CD4-positive, alpha-beta memory T cell (primary cell): Measurements from ENCODE around the gene GPAT2. TPM values are rescaled to one million over a fixed set of nuclear protein-coding genes. Genes with fewer than 3 reads are reported as not detected.
"Not testable (repeated sequence)": the region's sequence is repeated elsewhere in the genome, so short reads cannot be mapped to it uniquely, and the experiment has no call there.

Experiments used
- CTCF ChIA-PET: fragments of 350-600 bp; sonication (Branson Sonifier 250); formaldehyde crosslinking; loops from one replicate; lab custom pipeline; 2021; ENCODE audit warnings: inconsistent platforms; ENCODE audit not compliant: partially characterized antibody; lab: Charles Lee
- POLR2A ChIA-PET: fragments of 350-600 bp; sonication (Branson Sonifier 250); formaldehyde crosslinking; loops from one replicate; lab custom pipeline; 2021; ENCODE audit not compliant: partially characterized antibody; lab: Charles Lee
- DNase-seq, 5 donors: peaks; one replicate each; pipeline versions ENCODE4 v3.0.0 to v3.0.0-alpha.2; 2020 to 2022; ENCODE audit warnings: mixed read lengths in 1 of 5
- H3K27ac ChIP-seq: one replicate; pipeline ENCODE4 v1.7.0; 2013; ENCODE audit warnings: low read depth, low read length
- H3K27me3 ChIP-seq: 2 replicates; pipeline ENCODE4 v1.7.0; 2013; ENCODE audit warnings: mild to moderate bottlenecking, low read length, moderate library complexity; ENCODE audit not compliant: insufficient read depth
- H3K36me3 ChIP-seq: 2 replicates; pipeline ENCODE4 v1.7.0; 2013; ENCODE audit warnings: mild to moderate bottlenecking, low read length, moderate library complexity; ENCODE audit not compliant: insufficient read depth
- H3K4me1 ChIP-seq: 2 replicates; pipeline ENCODE4 v1.7.0; 2013; ENCODE audit warnings: mild to moderate bottlenecking, low read length, moderate library complexity; ENCODE audit not compliant: insufficient read depth
- H3K4me3 ChIP-seq, 2 donors: one replicate each; pipeline ENCODE4 v1.7.0; 2013; ENCODE audit warnings: low read length in 2 of 2, mild to moderate bottlenecking in 1 of 2
- H3K9me3 ChIP-seq, 2 donors: one replicate each; pipeline ENCODE4 v1.7.0; 2013; ENCODE audit warnings: low read length in 2 of 2, control low read depth in 1 of 2; ENCODE audit not compliant: control insufficient read depth in 1 of 2
- H3K27ac Mint-ChIP-seq, 7 donors: one replicate each; pipeline ENCODE4 v1.8.0; 2020 to 2021; ENCODE audit warnings: mixed read lengths in 7 of 7, mild to moderate bottlenecking in 6 of 7, inconsistent platforms in 3 of 7, moderate library complexity in 3 of 7
- H3K27me3 Mint-ChIP-seq, 2 donors: one replicate each; pipeline ENCODE4 v1.8.0; 2020 to 2021; ENCODE audit warnings: mixed read lengths in 2 of 2
- H3K36me3 Mint-ChIP-seq, 2 donors: one replicate each; pipeline ENCODE4 v1.8.0; 2020 to 2021; ENCODE audit warnings: mixed read lengths in 2 of 2, inconsistent platforms in 1 of 2, mild to moderate bottlenecking in 1 of 2
- H3K4me1 Mint-ChIP-seq, 4 donors: one replicate each; pipeline ENCODE4 v1.8.0; 2020 to 2021; ENCODE audit warnings: mixed read lengths in 4 of 4, mild to moderate bottlenecking in 1 of 4
- H3K4me3 Mint-ChIP-seq, 8 donors: one replicate each; pipeline ENCODE4 v1.8.0; 2020 to 2021; ENCODE audit warnings: mixed read lengths in 8 of 8, mild to moderate bottlenecking in 7 of 8, moderate library complexity in 6 of 8, inconsistent platforms in 3 of 8
- H3K9me3 Mint-ChIP-seq, 8 donors: one replicate each; pipeline ENCODE4 v1.8.0; 2020 to 2021; ENCODE audit warnings: mixed read lengths in 8 of 8, mild to moderate bottlenecking in 5 of 8, inconsistent platforms in 3 of 8, moderate library complexity in 1 of 8
- intact Hi-C: fragments of 100-400 bp; cut with micrococcal nuclease; formaldehyde crosslinking; loops from one replicate; pipeline ENCODE4 v1.15.1; 2023
- polyA plus RNA-seq, 2 donors: library from polyadenylated mRNA; unstranded; fragments of 300-500 nt; fragmentation: Illumina TruSeq; gene quantifications; one replicate each; pipeline ENCODE4 v1.2.3, GENCODE V29; 2021
- total RNA-seq, 2 experiments: library from RNA; stranded (reverse); gene quantifications; one replicate each; pipeline ENCODE4 v1.2.3, GENCODE V29; 2021

Gene GPAT2
- total and polyA plus RNA-seq, 4 experiments from 2014 or later = 2.9 to 6.3 (median 3.4) TPM

DNA sequence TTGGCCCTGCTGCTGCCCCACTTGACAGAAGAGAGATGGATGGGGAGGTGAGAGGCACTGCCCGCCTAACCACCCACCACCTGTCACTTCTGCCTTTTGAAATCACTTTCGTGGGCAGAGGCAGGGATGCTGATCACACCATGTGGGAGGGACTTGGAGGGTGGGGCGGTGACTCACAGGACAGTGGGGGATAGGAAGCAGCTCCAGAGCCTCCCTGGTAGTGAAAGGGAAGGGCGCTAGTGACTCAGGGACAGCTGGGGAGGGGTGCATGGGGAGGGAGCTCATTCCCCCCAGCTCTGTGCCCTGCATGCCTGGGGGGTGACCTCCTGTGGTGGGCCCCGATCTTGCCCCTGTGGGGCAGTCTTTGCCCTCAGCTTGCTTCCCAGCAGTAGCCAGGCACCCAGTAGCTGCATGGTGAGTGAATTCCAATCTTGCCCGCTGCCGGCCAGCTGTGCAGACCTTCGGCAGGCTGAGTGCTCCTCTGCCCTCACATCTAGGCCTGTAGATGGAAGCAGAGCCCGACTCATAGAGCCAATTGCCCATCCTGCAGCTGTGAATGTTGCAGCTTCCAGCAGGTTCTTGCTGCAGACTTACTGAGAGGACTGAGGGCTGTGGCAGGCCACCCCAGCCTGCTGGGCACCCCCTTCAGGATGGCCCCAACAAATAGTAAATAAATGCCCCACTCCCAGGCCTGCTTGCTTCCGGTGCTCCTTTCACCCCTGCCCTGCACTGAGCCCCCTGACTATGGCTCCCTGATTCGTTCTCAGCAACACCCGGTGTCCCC lies 28.6 kb upstream of the GPAT2 start:
- H3K9me3 ChIP-seq, H3K4me1 ChIP-seq, POLR2A ChIA-PET, H3K9me3 Mint-ChIP-seq, H3K36me3 Mint-ChIP-seq, CTCF ChIA-PET, H3K27me3 ChIP-seq, H3K4me3 Mint-ChIP-seq, H3K4me1 Mint-ChIP-seq, H3K36me3 ChIP-seq, H3K27ac ChIP-seq, H3K4me3 ChIP-seq, H3K27me3 Mint-ChIP-seq: not testable (repeated sequence)
- intact Hi-C loops = loop anchor here (10.0 kb wide), 1 partner anchor 1691 kb away; no protein-coding TSS in a partner anchor
- peak in 2 of 5 donors; percentile 6 to 40 for DNase-seq
- H3K27ac Mint-ChIP-seq = peak overlapping the region in 2 of 7 donors; percentile 68 to 84

DNA sequence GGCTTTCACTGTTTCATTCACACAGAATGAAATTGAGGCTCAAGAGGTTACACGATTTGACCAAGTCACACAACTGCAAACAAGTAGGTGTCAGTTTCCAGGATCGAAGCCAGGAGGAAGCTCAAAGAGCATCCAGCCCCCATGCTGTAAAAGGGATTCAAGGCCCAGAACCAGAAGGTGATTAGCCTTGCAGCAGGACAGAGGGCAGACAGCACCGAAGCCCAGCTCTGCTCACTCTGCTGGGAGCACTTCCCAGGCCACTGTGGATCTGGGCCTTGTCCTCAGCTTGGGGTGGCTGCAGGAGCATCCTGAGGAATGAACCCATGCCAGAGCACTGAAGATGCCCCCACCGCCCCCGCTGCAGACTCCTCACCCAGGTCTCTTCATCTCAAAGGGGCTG lies 27.8 kb upstream of the GPAT2 start:
- H3K27me3 Mint-ChIP-seq, DNase-seq, CTCF ChIA-PET, H3K9me3 Mint-ChIP-seq, POLR2A ChIA-PET, H3K27me3 ChIP-seq, H3K36me3 ChIP-seq, H3K4me1 Mint-ChIP-seq, H3K4me3 ChIP-seq, H3K36me3 Mint-ChIP-seq, H3K9me3 ChIP-seq, H3K4me3 Mint-ChIP-seq, H3K4me1 ChIP-seq, H3K27ac ChIP-seq: not testable (repeated sequence)
- intact Hi-C loops = loop anchor here (10.0 kb wide), 1 partner anchor 1692 kb away; no protein-coding TSS in a partner anchor
- H3K27ac Mint-ChIP-seq = peak overlapping the region in 2 of 7 donors; percentile 42 to 73

DNA sequence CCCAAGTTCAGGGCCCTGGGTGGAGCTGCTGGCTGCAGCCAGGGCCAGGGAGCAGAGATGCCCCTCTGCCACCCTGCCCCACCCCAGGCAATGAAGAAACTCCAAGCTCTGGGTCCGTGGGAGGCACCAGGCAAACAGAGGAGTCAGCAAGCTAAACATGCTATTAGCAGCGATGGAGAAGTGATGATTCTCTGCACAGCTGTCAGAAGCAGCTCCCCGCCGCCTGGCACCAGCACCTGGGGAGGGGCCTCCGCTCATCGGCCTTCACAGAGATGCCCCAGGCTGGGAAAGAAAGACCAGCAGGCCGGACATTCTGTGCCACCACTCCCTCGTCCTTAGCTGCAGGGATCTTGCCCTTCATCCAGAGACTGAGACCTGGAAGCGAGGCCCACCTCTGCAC lies 27.2 kb upstream of the GPAT2 start:
- intact Hi-C loops = loop anchor here (10.0 kb wide), 1 partner anchor 1693 kb away; no protein-coding TSS in a partner anchor
- H3K27me3 ChIP-seq, H3K9me3 Mint-ChIP-seq, CTCF ChIA-PET, H3K27me3 Mint-ChIP-seq, H3K4me3 ChIP-seq, H3K4me3 Mint-ChIP-seq, H3K27ac Mint-ChIP-seq, H3K4me1 Mint-ChIP-seq, H3K27ac ChIP-seq, DNase-seq, H3K9me3 ChIP-seq, H3K36me3 ChIP-seq, H3K4me1 ChIP-seq, POLR2A ChIA-PET, H3K36me3 Mint-ChIP-seq: not testable (repeated sequence)

DNA sequence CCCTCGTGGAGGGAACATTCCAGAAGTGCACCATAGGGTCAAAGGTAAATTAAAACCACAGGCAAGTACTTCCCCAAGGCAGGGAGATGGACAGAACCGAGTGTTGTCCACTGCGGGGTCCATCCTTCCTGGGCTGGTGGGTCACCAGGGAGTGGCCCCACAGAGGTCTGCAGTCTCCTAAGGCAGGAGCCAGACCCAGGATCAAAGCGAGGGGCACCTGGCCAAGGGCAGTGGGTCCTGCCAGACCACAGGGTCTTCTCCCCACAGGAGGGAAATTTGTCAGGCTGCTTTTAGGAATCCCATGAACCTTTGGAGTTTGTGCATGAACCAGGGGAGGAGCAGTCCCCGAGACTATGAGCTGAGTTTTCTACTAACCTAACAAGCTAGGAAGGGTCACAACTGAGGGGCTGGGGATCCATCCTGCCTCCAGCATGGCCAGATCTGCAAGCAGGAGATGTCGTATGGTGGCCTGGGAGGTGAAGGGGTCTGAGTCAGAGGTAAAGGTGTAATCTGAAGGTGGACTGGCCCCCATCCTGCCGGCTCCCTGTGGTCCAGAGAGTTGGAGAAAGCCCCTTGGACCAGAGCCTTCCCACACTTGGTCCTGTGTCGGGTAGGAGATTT lies 26.6 kb upstream of the GPAT2 start:
- H3K27me3 ChIP-seq, H3K27me3 Mint-ChIP-seq, H3K9me3 Mint-ChIP-seq, H3K9me3 ChIP-seq, CTCF ChIA-PET, H3K4me1 Mint-ChIP-seq, H3K27ac Mint-ChIP-seq, DNase-seq, H3K4me3 Mint-ChIP-seq, H3K4me1 ChIP-seq, POLR2A ChIA-PET, H3K36me3 Mint-ChIP-seq, H3K4me3 ChIP-seq, H3K36me3 ChIP-seq, H3K27ac ChIP-seq: not testable (repeated sequence)
- intact Hi-C loops = loop anchor here (10.0 kb wide), 1 partner anchor 1693 kb away; no protein-coding TSS in a partner anchor

DNA sequence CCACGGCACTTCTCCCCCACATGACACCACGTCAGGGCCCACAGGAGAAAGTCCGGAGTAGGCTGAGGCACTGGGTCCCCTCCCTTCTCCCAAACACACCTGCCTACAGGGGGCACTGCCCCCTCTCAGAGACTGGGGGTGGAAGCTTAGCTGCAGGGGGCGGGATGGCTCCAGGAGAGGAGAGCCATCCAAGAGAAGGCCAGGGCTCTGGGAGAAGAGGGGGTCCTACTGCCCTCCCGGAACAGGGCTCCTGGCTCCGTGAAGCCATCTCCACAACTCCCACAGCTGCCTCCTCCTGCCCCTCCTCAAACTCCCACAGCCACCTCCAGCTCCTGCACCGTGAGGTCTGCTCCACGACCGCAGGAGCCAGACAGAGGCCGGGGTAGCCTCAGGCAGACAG lies 25.6 kb upstream of the GPAT2 start:
- H3K4me1 ChIP-seq, H3K9me3 ChIP-seq, H3K4me3 ChIP-seq, H3K36me3 Mint-ChIP-seq, H3K4me3 Mint-ChIP-seq, POLR2A ChIA-PET, H3K27ac ChIP-seq, CTCF ChIA-PET, H3K4me1 Mint-ChIP-seq, H3K9me3 Mint-ChIP-seq, H3K27ac Mint-ChIP-seq, DNase-seq, H3K27me3 ChIP-seq, H3K36me3 ChIP-seq, H3K27me3 Mint-ChIP-seq: not testable (repeated sequence)
- intact Hi-C loops = loop anchor here (10.0 kb wide), 1 partner anchor 1694 kb away; no protein-coding TSS in a partner anchor

DNA sequence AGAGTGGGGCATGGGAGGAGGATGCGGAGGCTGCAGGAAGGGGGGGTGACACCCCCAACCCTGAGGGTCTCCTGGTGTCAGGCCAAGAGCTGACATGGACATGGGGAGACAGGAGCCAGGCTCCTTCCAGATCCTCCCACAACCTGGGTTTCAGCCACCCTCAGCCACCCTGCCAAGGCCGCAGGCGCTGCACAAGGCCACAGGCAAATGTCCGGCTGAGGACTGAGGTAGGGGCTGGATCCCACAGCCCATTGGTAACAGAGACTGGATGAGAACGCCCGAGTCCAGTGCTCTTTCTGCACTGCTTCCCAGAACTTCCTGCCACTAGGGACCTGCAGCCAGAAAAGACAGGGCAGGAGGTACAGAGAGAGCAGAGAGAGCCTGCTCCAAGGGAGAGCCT lies 24.7 kb upstream of the GPAT2 start:
- H3K36me3 Mint-ChIP-seq, DNase-seq, H3K4me1 ChIP-seq, H3K4me3 ChIP-seq, CTCF ChIA-PET, H3K27me3 ChIP-seq, H3K4me1 Mint-ChIP-seq, H3K9me3 Mint-ChIP-seq, H3K36me3 ChIP-seq, H3K27ac ChIP-seq, H3K27me3 Mint-ChIP-seq, H3K27ac Mint-ChIP-seq, H3K4me3 Mint-ChIP-seq, POLR2A ChIA-PET, H3K9me3 ChIP-seq, intact Hi-C loops: not testable (repeated sequence)

DNA sequence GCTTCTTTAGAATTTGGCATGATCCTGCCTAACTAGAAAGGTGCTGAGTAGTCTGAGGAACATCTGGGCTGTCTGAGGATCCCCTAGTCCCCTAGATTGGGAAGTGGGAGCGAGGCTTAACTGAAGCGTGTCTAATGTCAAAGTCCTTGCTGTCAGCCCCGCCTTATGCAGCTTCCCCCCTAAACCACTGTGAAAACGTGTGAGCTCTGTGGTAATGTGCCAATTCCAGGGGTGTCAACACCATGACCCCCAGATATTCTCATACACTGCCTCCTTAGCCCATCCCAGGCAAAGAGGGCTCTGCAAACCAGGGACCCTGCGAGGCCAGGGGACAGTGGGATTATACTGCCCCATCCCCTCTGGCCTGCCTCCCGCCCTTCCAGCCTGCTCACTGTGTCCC lies 21.1 kb upstream of the GPAT2 start:
- H3K4me1 ChIP-seq, intact Hi-C loops: not testable (repeated sequence)

More for the DNA sequence above, 21.1 kb upstream of the GPAT2 start:
- H3K9me3 ChIP-seq, H3K27ac Mint-ChIP-seq, POLR2A ChIA-PET, H3K4me3 ChIP-seq, H3K27me3 ChIP-seq, H3K27ac ChIP-seq, H3K36me3 Mint-ChIP-seq, H3K4me1 Mint-ChIP-seq, H3K36me3 ChIP-seq, CTCF ChIA-PET, H3K27me3 Mint-ChIP-seq, H3K9me3 Mint-ChIP-seq, H3K4me3 Mint-ChIP-seq, DNase-seq: not testable (repeated sequence)
